ENCODE measurements around the gene DEPDC7. TPM values are rescaled to one million over a fixed set of nuclear protein-coding genes. Genes with fewer than 3 reads are reported as not detected.
A peak's percentile ranks its signal among the peaks of the same experiment; 100 is the strongest.

Gene DEPDC7
- polyA plus RNA-seq, 2 of the 4 experiments (the other 2 are of a cell fraction), result 15.3 to 16.6 TPM

- TF ChIP-seq JUN (IDR thresholded peaks at IDR 0.05) (no peak), PBX3 (IDR thresholded peaks at IDR 0.05) (no peak), HDAC2 (IDR thresholded peaks at IDR 0.05) (no peak), TFCP2L1 (CRISPR knock-in tag; IDR thresholded peaks at IDR 0.05) (no peak), ZSCAN20 (CRISPR knock-in tag; IDR thresholded peaks at IDR 0.05) (no peak), CEBPB (IDR thresholded peaks at IDR 0.05) (no peak), RFX5 (IDR thresholded peaks at IDR 0.05) (no peak), HOXB5 (CRISPR knock-in tag; IDR thresholded peaks at IDR 0.05) (no peak)
- TF ChIP-seq, protein P1, sequence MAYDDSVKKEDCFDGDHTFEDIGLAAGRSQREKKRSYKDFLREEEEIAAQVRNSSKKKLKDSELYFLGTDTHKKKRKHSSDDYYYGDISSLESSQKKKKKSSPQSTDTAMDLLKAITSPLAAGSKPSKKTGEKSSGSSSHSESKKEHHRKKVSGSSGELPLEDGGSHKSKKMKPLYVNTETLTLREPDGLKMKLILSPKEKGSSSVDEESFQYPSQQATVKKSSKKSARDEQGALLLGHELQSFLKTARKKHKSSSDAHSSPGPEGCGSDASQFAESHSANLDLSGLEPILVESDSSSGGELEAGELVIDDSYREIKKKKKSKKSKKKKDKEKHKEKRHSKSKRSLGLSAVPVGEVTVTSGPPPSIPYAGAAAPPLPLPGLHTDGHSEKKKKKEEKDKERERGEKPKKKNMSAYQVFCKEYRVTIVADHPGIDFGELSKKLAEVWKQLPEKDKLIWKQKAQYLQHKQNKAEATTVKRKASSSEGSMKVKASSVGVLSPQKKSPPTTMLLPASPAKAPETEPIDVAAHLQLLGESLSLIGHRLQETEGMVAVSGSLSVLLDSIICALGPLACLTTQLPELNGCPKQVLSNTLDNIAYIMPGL (CRISPR knock-in tag; IDR thresholded peaks at IDR 0.05; ENCODE audit: borderline replicate concordance), result no peak
- TF ChIP-seq, protein P2, sequence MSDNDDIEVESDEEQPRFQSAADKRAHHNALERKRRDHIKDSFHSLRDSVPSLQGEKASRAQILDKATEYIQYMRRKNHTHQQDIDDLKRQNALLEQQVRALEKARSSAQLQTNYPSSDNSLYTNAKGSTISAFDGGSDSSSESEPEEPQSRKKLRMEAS (IDR thresholded peaks at IDR 0.05), result no peak
- Histone ChIP-seq H3K27ac (no peak overlapping the region), H3K4me2 (no peak overlapping the region), H3K9me3 (no peaks in the 10 kb centered on the region), H3K4me1 (peaks cover 31% of the 10 kb centered on the region), H3K4me3 (no peak overlapping the region)
- 88% methylated on average over 2 of the region's 2 CpGs for WGBS (ENCODE audit: missing lambda C conversion rate)
- DNase-seq (ENCODE audit: low read depth in 1 of 2, low spot score in 1 of 2) (no peak), ATAC-seq (no peak), FAIRE-seq (no peak)
- CTCF ChIA-PET, result interaction anchor here (1.1 to 3.3 kb wide), 2 partner anchors 15 to 83 kb away, joined by 4 to 12 read pairs; no protein-coding TSS in a partner anchor
- POLR2A ChIA-PET, result no interaction called here
Observed at GRCh38 chr11:32982626-32983025, 33.1 kb upstream of the DEPDC7 start.

GRCh38 chr11:32983506-32983905 is 32.2 kb upstream of the DEPDC7 start:
- peaks cover 28% of the 10 kb centered on the region for H3K4me1 ChIP-seq
- FAIRE-seq (no peak), ATAC-seq (no peak), DNase-seq (ENCODE audit: low read depth in 1 of 2, low spot score in 1 of 2) (no peak)
- no peak overlapping the region for H3K4me2 ChIP-seq
- 68% methylated on average over 2 of the region's 2 CpGs for WGBS (ENCODE audit: missing lambda C conversion rate)
- H3K4me3 ChIP-seq, result no peak overlapping the region
- CTCF ChIA-PET, result interaction anchor here (3.3 kb wide), 1 partner anchor 82 kb away, joined by 12 read pairs; no protein-coding TSS in a partner anchor
- TF ChIP-seq FOSL2 (IDR thresholded peaks at IDR 0.05), result no peak
- TF ChIP-seq FOSL2 (CRISPR knock-in tag; IDR thresholded peaks at IDR 0.05), result no peak
- no peak for TF ChIP-seq RAD21 (conservative IDR thresholded peaks at IDR 0.05 in 1 of 2, IDR thresholded peaks at IDR 0.05 in 1 of 2)
- TF ChIP-seq MYC (IDR thresholded peaks at IDR 0.05; ENCODE audit: borderline replicate concordance, low read length), result no peak
- no peak for TF ChIP-seq HDAC2 (IDR thresholded peaks at IDR 0.05)
- no peak for TF ChIP-seq POLR2AphosphoS2 (conservative IDR thresholded peaks at IDR 0.05; ENCODE audit: low read length)
- peak; percentile 42 for TF ChIP-seq MAFK (IDR thresholded peaks at IDR 0.05; ENCODE audit: partially characterized antibody)
- TF ChIP-seq HEYL (CRISPR knock-in tag; IDR thresholded peaks at IDR 0.05), result no peak
- no peak for TF ChIP-seq GATA3 (IDR thresholded peaks at IDR 0.05; ENCODE audit: borderline replicate concordance)
- no peak overlapping the region for H3K27ac ChIP-seq
- H3K9me3 ChIP-seq, result no peaks in the 10 kb centered on the region
- POLR2A ChIA-PET, result interaction anchor here (1.2 kb wide), 1 partner anchor 56 kb away, joined by 4 read pairs; the partner anchor contains the start of gene TCP11L1

DNA sequence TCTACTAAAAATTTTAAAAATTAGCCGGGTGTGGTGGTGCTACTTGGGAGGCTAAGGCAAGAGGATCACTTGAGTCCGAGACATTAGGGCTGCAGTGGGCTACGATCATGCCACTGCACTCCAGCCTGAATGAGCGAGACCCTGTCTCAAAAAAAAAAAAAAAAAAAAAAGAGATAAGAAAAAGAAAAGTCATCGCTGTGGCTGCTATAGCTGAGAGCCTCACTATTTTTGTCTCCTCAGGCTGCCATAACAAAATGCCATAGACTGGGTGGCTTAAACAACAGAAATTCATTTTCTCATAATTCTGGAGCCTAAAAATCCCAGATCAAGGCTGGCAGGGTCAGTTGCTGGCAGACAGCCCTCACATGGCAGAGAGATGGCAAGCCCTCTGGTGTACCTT is 30.1 kb upstream of the DEPDC7 start:
- FAIRE-seq (no peak), DNase-seq (ENCODE audit: low read depth in 1 of 2, low spot score in 1 of 2) (no peak), ATAC-seq (no peak)
- no peak overlapping the region for H3K4me3 ChIP-seq
- no peaks in the 10 kb centered on the region for H3K9me3 ChIP-seq
- POLR2A ChIA-PET, result no interaction called here
- no peak overlapping the region for H3K27ac ChIP-seq
- H3K4me2 ChIP-seq, result no peak overlapping the region
- no peak for TF ChIP-seq SREBF2 (IDR thresholded peaks at IDR 0.05)
- no peak for TF ChIP-seq JUN (IDR thresholded peaks at IDR 0.05)
- TF ChIP-seq NR3C1 (IDR thresholded peaks at IDR 0.05), result no peak
- no peak for TF ChIP-seq CBX8 (IDR thresholded peaks at IDR 0.05)
- TF ChIP-seq HOXB5 (CRISPR knock-in tag; IDR thresholded peaks at IDR 0.05), result no peak
- TF ChIP-seq HOXB13 (CRISPR knock-in tag; IDR thresholded peaks at IDR 0.05; ENCODE audit: low read depth), result no peak
- no peak for TF ChIP-seq KDM5A (IDR thresholded peaks at IDR 0.05)
- no peak for TF ChIP-seq RAD21 (conservative IDR thresholded peaks at IDR 0.05 in 1 of 2, IDR thresholded peaks at IDR 0.05 in 1 of 2)
- no peak for TF ChIP-seq NPAS2 (CRISPR knock-in tag; IDR thresholded peaks at IDR 0.05; ENCODE audit: borderline replicate concordance)
- TF ChIP-seq HOXA7 (CRISPR knock-in tag; IDR thresholded peaks at IDR 0.05), result no peak
- H3K4me1 ChIP-seq, result peaks cover 25% of the 10 kb centered on the region
- 92% methylated on average over 5 of the region's 5 CpGs for WGBS (ENCODE audit: missing lambda C conversion rate)
- CTCF ChIA-PET, result interaction anchor here (1.8 kb wide), 1 partner anchor 80 kb away, joined by 5 read pairs; no protein-coding TSS in a partner anchor
